Hepatocyte (in vitro differentiated cells): ENCODE measurements around the gene OXSR1. TPM values are rescaled to one million over a fixed set of nuclear protein-coding genes. Genes with fewer than 3 reads are reported as not detected.

Experiments
- DNase-seq: peaks from one replicate; pipeline ENCODE4 v3.0.0-alpha.2; 2016; ENCODE audit warnings: low spot score
- H2AFZ ChIP-seq: fragments of 200-600 bp; sonication (generic); 2 replicates; pipeline ENCODE4 v1.6.0; 2016; ENCODE audit warnings: antibody characterized with exemption, mild to moderate bottlenecking
- H3K27ac ChIP-seq: fragments of 200-600 bp; sonication (generic); 2 replicates; pipeline ENCODE4 v1.5.1; 2016; ENCODE audit warnings: mild to moderate bottlenecking
- H3K27me3 ChIP-seq: fragments of 200-600 bp; sonication (generic); 2 replicates; pipeline ENCODE4 v1.6.1; 2016
- H3K36me3 ChIP-seq: fragments of 200-600 bp; sonication (generic); replicated peaks from 2 replicates; pipeline ENCODE4 v1.5.1; 2016; ENCODE audit warnings: low read depth; ENCODE audit not compliant: insufficient read depth
- H3K4me1 ChIP-seq: fragments of 200-600 bp; sonication (generic); 2 replicates; pipeline ENCODE4 v1.5.1; 2016; ENCODE audit warnings: mild to moderate bottlenecking, moderate library complexity; ENCODE audit not compliant: insufficient read depth
- H3K4me2 ChIP-seq: fragments of 200-600 bp; sonication (generic); 2 replicates; pipeline ENCODE4 v1.6.0; 2016
- H3K4me3 ChIP-seq: fragments of 200-600 bp; sonication (generic); 2 replicates; pipeline ENCODE4 v1.5.1; 2016; ENCODE audit warnings: mild to moderate bottlenecking
- H3K79me2 ChIP-seq: fragments of 200-600 bp; sonication (generic); 2 replicates; pipeline ENCODE4 v1.6.0; 2017; ENCODE audit warnings: mild to moderate bottlenecking
- H3K9me2 ChIP-seq: fragments of 200-600 bp; sonication (generic); replicated peaks from 2 replicates; pipeline ENCODE4 v1.6.0; 2017; ENCODE audit warnings: mild to moderate bottlenecking; ENCODE audit not compliant: insufficient read depth
- H3K9me3 ChIP-seq: fragments of 200-600 bp; sonication (generic); 2 replicates; pipeline ENCODE4 v1.5.1; 2016; ENCODE audit warnings: low read depth, mild to moderate bottlenecking
- H4K20me1 ChIP-seq: fragments of 200-600 bp; sonication (generic); 2 replicates; pipeline ENCODE4 v1.6.0; 2016; ENCODE audit warnings: mild to moderate bottlenecking; ENCODE audit not compliant: insufficient read depth, poor library complexity, severe bottlenecking
- CTCF ChIP-seq: fragments of 200-600 bp; sonication (generic); IDR thresholded peaks from 2 replicates; pipeline ENCODE4 v1.5.1; 2016; ENCODE audit warnings: antibody characterized with exemption, mild to moderate bottlenecking; ENCODE audit not compliant: poor library complexity
- EZH2 ChIP-seq: fragments of 200-600 bp; sonication (generic); IDR thresholded peaks from 2 replicates; pipeline ENCODE4 v1.6.1; 2016; ENCODE audit warnings: antibody characterized with exemption, mild to moderate bottlenecking, borderline replicate concordance
- EZH2phosphoT487 ChIP-seq: fragments of 200-600 bp; sonication (generic); IDR thresholded peaks from one replicate; pipeline ENCODE4 v1.6.1; 2018; ENCODE audit warnings: antibody characterized with exemption, mild to moderate bottlenecking, low read depth, moderate library complexity; ENCODE audit not compliant: unreplicated experiment, severe bottlenecking
- WGBS: methylation state at CpG from one replicate; pipeline ENCODE4 v1.1.6; 2016; ENCODE audit warnings: low lambda C conversion rate; ENCODE audit errors: missing lambda C conversion rate; 5-methylcytosine and 5-hydroxymethylcytosine counted together
- polyA plus RNA-seq: library from polyadenylated mRNA; unstranded; fragments of >200 nt; fragmentation: Nextera tagmentation; extraction: Ambion mirVana; gene quantifications from 2 replicates; pipeline ENCODE4 v1.2.1, GENCODE V29; 2016
- total RNA-seq: library from RNA; depleted of rRNA; stranded (reverse); fragments of >200 nt; gene quantifications from 2 replicates; pipeline ENCODE4 v1.2.3, GENCODE V29; 2014

OXSR1 gene
- total and polyA plus RNA-seq, 2 experiments from 2014 or later, result 15.7 to 30.7 TPM

- H3K9me3 ChIP-seq, result no peaks in the 10 kb centered on the region
- no peak overlapping the region for H2AFZ ChIP-seq
- WGBS, result 95% methylated on average over 4 of the region's 4 CpGs
- H3K79me2 ChIP-seq, result peaks cover 7% of the 10 kb centered on the region
- no peaks in the 10 kb centered on the region for H3K9me2 ChIP-seq
- TF ChIP-seq EZH2phosphoT487, result no peak
- TF ChIP-seq EZH2, result no peak
- no peak for TF ChIP-seq CTCF
- H4K20me1 ChIP-seq, result no peaks in the 10 kb centered on the region
- no peak for DNase-seq
- no peaks in the 10 kb centered on the region for H3K4me1 ChIP-seq
- H3K27ac ChIP-seq, result no peak overlapping the region
- no peak overlapping the region for H3K4me2 ChIP-seq
- no peaks in the 10 kb centered on the region for H3K27me3 ChIP-seq
- no peak overlapping the region for H3K4me3 ChIP-seq
- H3K36me3 ChIP-seq, result no peaks in the 10 kb centered on the region
These were observed 59.0 kb downstream of the OXSR1 start for GRCh38 chr3:38224357-38224756.

DNA sequence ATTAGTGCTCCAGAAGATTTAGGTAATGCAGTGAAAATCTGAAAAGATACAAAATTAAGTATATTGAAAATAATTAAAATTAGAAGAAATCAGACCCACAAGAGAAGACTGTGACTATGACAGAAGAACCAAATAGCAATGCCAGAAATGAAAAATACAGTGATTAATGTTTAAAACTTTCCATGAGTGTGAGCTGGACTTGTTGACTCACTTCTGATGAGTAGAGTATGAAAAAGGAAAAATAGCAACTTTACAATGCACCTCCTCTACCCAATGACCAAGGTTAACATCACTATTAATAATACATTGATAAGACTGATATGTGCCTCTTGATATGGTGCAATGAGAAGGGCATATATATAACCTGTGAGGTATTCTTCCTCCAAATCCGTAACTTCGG lies 60.9 kb downstream of the OXSR1 start:
- H2AFZ ChIP-seq, result no peak overlapping the region
- H4K20me1 ChIP-seq, result no peaks in the 10 kb centered on the region
- no peaks in the 10 kb centered on the region for H3K9me2 ChIP-seq
- H3K4me2 ChIP-seq, result no peak overlapping the region
- no peaks in the 10 kb centered on the region for H3K27me3 ChIP-seq
- no peak for DNase-seq
- TF ChIP-seq CTCF (no peak), EZH2phosphoT487 (no peak), EZH2 (no peak)
- WGBS, result 98% methylated on average over 2 of the region's 2 CpGs
- no peak overlapping the region for H3K27ac ChIP-seq
- no peaks in the 10 kb centered on the region for H3K4me1 ChIP-seq
- H3K4me3 ChIP-seq, result no peak overlapping the region
- no peaks in the 10 kb centered on the region for H3K9me3 ChIP-seq
- H3K79me2 ChIP-seq, result no peaks in the 10 kb centered on the region
- H3K36me3 ChIP-seq, result no peaks in the 10 kb centered on the region

DNA sequence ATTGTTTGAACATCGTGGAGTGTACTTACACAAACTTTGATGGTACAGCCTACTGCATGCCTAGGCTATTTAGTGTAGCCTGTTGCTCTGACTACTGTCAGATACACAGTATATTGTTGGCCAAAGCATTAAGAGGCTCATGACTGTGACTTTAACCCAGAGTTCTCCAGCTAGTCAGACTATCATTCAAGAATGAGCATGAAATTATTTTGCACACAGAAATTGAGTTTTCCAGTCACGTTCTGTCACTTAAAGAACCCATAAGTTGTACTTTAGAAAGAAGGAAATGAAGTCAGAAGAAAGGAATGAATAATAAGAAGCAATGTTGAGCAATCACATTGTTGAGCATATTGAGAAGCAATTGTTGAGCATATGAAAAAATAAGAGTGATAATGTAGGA lies 62.7 kb downstream of the OXSR1 start:
- no peak for TF ChIP-seq CTCF
- no peak for TF ChIP-seq EZH2
- no peak for TF ChIP-seq EZH2phosphoT487
- H3K4me1 ChIP-seq, result no peaks in the 10 kb centered on the region
- no peaks in the 10 kb centered on the region for H3K9me3 ChIP-seq
- no peaks in the 10 kb centered on the region for H3K36me3 ChIP-seq
- no peak overlapping the region for H3K4me2 ChIP-seq
- 84% methylated on average over 2 of the region's 2 CpGs for WGBS
- H3K9me2 ChIP-seq, result no peaks in the 10 kb centered on the region
- H3K27ac ChIP-seq, result no peak overlapping the region
- no peaks in the 10 kb centered on the region for H4K20me1 ChIP-seq
- DNase-seq, result no peak
- no peaks in the 10 kb centered on the region for H3K27me3 ChIP-seq
- H3K4me3 ChIP-seq, result no peak overlapping the region
- no peaks in the 10 kb centered on the region for H3K79me2 ChIP-seq
- no peak overlapping the region for H2AFZ ChIP-seq

GRCh38 chr3:38229036-38229435 lies 63.7 kb downstream of the OXSR1 start:
- 83% methylated on average over 1 of the region's 1 CpG for WGBS
- Histone ChIP-seq H3K4me3 (no peak overlapping the region), H3K27ac (no peak overlapping the region), H3K27me3 (no peaks in the 10 kb centered on the region), H3K9me2 (no peaks in the 10 kb centered on the region), H4K20me1 (no peaks in the 10 kb centered on the region), H3K4me1 (no peaks in the 10 kb centered on the region), H3K36me3 (no peaks in the 10 kb centered on the region), H3K79me2 (no peaks in the 10 kb centered on the region), H3K4me2 (no peak overlapping the region), H2AFZ (no peak overlapping the region), H3K9me3 (no peaks in the 10 kb centered on the region)
- TF ChIP-seq EZH2phosphoT487 (no peak), CTCF (no peak), EZH2 (no peak)
- DNase-seq, result no peak
